HG02852 (cell line): ENCODE measurements around the gene TLE3.
"Not testable (repeated sequence)": the region's sequence is repeated elsewhere in the genome, so short reads cannot be mapped to it uniquely, and the experiment has no call there.

Experiments used
- ATAC-seq: cut with Tn5 transposase; IDR thresholded peaks from one replicate; pipeline ENCODE4 v1.9.1; 2021; ENCODE audit warnings: mild to moderate bottlenecking, moderate library complexity; ENCODE audit not compliant: unreplicated experiment

TLE3 gene

DNA sequence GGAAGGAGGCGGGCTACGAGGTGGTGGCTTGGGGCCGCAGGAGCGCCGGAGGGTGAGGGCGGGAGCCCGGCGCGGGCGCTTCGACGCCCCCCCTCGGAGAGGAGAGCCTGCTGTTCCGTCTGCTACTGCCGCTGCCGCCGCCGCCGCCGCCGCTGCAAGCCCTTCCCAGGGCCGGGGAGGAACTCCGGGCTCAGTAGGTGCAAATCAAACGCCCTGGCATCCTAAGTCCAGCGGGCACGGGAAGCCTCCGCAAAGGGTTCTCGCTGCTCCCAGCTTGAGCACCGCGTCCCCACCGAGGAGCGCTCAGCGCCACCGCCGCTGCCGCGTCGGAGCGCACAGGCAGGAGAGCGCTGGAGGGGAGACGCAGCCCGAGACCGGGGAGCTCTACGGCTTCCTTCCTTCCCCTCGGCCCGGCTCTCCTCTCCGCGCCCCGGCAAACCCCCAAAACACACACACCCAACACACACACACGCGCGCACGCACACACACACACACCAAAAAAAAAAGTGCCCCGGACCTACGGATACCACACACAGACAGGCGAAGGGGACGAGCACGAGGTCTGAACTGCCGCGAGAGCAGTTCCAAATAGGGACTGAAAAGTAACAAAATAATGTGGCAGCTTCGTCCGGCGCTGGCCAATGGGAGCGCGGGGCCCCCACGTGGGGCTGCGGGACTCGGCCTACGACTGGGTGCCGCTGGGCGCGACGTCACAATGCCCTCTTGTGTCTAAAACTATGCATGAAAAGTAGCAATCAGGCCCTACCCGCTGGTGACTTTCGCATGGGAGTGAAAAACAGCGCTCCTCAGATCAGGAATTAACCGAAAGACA, at the start of gene TLE3:
Gene TLE3 (minus strand): TSS at position 597 of the 832 bp plus-strand sequence. CDS start 1,119 bp downstream, outside the sequence.
- ATAC-seq: peak; percentile 47

GRCh38 chr15:70147178-70147760, 49.6 kb upstream of the TLE3 start:
- ATAC-seq: no peak

DNA sequence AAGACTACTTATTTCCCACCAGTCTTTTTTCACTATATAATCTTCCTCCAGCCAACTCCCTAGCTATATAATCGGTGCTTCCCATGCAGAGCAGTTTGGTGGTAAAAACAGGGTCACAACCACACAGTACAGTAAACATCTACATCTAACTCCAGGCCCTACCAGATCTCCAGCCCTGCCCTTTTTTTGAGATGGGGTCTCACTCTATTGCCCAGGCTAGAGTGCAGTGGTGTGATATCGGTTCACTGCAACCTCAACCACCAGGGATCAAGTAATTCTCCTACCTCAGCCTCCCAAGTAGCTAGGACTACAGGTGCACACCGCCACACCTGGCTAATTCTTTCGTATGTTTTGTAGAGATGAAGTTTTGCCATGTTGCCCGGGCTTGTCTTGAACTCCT, 49.1 kb upstream of the TLE3 start:
- no peak for ATAC-seq

- ATAC-seq: no peak
Observed at GRCh38 chr15:70146162-70146561, 48.4 kb upstream of the TLE3 start.

DNA sequence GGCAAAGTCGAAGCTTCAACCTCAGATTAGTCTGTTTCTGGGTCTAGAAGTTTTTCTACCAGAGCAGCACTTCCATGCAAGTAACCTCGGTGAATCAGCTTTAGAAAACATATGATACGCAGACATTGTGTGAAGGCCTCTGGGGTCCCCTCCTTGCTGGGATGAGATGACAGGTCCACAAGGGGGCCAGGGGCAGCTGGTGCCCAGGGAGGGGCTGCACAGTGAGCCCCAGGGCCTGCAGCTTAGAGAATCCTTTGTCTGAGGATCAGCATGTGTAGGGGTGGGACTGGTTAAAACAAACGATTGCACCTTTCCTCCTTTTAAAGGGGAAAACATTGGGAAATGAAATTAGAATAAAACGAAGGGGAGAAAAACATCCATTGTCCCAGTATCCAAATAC, 47.5 kb upstream of the TLE3 start:
- ATAC-seq: no peak

DNA sequence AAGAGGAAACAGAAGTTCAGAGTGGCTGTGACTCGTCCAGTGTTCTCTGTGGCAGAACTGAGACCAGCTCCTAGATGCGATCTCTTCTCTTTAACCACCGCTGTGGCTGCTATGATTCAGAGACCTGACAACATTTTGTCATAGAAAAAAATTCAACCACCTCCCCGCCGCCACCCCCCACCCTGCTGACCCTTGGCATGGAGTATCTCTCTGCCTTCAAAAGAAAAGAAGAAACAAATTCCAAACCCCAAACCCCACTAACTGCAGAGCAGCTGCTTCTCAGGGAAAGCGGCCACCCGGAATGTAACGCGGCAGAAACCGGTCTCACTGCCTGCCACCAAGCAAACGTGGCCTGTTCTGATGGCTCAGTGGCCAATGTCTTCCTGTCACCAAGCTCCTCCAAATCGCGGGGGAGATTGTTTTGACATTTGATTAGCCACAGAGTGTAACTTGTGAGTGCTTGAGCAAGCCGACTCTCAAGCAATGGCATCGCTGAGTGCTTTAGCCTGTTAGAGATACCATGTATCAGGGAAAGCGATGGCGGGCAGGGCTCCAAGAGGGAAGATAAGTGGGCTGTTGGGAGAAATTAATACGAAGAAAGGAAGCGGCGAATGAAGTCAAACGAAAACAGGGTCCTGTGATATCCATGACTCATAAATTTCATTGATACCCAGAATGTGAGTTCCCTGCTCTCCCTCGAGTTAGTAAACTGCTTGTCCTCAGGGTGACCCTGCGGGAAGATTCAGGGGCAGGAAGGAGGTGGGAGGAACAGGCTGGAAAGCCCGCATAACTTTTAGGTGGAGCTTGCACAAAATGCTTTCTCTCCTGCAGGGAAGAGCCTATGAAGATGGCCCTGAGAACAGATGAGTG, 44.8 kb upstream of the TLE3 start:
- ATAC-seq: no peak

DNA sequence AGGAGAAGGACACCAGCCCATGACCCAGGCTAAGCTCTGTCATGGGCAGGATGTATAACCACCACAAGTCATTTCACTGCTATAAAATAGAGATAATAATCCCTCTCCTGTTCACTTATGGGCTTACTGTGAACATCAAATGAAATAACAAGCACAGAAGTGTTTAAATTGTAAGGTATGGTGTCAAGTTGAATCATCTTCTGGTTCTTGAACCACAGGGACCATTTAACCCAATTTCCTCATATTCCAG, 44.3 kb upstream of the TLE3 start:
- no peak for ATAC-seq

GRCh38 chr15:70141376-70142071, 43.8 kb upstream of the TLE3 start:
- ATAC-seq: no peak

DNA sequence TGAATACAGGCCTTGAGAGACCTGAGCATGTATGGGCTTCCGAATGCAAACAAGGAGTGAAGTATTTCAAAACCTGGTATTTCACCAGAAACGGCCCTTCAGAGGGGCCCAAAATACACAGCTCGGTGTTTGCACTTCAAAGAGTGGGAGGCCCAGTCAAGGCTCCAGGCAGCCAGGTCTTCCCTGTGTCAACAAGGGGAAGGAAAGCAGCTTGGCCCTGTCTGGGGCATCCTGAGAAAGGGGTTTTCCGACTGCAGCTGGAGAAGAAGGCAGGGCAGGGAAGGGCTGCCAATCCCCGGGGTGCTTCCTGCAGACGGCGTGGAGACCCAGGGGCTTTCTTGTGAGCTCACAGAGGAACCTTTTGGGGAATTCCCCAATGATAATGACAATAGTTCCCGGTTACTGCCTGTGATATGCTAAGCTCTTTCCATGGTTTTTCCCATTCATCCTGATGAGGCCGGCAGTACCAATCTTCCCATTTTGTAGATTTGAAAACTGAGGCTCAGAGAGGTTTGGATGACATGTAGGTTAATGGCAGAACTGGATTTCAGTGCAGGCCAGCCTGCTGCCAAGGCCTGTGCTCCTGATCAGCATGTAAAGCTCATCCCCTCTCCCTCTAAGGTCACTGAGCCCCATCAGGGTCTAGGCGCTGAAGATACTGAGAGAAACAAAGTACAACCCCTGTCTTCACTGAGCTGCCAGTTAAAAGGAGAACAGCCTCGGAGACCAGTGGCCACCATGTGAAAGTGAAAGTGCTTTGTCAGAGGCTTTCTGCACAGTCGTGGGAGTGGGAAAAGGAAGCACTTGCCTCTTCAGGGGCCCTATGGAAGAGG, 43.0 kb upstream of the TLE3 start:
- no peak for ATAC-seq

DNA sequence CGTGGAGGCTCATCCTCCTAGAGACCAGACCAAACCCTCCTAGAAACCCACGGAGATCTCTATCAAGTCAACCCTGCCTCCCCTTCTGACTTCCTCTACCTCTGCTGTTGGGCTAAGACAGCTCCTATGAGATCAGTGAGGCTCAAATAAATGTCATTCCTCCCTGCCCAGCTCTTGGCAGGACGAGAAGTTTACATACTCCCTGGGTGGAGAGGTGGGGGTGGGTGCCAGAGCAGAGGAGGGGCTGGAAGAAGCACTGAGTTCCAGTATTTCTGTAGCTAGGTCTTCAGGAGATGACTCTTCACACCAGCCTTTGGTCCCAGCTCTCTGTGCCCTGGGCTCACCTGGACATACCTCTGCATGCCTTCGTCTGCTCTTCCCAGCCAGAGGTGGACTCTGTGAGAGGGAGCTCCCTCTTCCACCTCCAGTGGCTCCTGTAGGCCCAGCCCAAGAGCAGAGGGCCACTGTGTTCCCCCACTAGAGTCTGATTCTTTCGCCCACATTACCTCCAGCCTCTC, 42.4 kb upstream of the TLE3 start:
- no peak for ATAC-seq

GRCh38 chr15:70137967-70138366, 40.2 kb upstream of the TLE3 start:
- ATAC-seq: no peak

GRCh38 chr15:70137021-70137420, 39.3 kb upstream of the TLE3 start:
- ATAC-seq: not testable (repeated sequence)

GRCh38 chr15:70133781-70134421, 36.2 kb upstream of the TLE3 start:
- no peak for ATAC-seq

DNA sequence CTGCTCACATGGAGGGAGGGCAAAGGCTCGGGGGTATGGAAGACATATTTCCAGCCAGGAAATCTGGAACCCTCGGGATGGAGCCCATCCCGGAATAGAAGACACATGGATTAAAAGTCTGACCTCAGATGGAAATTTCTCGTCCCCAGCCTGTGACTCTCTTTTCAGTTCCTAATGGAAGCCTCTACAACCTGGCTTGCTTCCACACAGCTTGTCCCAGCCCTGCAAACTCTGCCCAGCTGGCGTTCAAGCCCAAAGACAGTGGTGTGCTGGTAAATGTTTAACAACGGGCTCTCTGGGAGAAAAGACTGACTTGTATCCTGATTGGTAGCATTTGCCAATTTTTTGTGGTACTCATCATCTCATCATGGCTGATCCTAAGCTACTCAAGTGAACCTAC, 35.6 kb upstream of the TLE3 start:
- no peak for ATAC-seq

DNA sequence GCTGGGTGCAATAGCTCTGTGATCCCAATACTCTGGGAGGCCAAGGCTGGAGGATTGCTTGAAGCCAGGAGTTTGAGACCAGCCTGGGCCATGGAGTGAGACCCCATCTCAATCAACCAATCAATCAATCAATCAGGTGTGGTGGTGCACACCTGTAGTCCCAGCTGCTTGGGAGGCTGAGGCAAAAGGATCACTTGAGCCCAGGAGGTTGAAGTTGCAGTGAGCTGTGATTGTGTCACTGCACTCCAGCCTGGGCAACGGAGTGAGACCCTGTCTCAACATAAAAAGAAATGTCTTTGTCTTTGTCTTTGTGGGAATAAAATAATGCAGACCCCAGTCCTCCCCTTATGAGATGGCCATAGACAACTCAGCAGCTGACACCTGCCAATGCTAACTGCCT, 34.9 kb upstream of the TLE3 start:
- no peak for ATAC-seq

DNA sequence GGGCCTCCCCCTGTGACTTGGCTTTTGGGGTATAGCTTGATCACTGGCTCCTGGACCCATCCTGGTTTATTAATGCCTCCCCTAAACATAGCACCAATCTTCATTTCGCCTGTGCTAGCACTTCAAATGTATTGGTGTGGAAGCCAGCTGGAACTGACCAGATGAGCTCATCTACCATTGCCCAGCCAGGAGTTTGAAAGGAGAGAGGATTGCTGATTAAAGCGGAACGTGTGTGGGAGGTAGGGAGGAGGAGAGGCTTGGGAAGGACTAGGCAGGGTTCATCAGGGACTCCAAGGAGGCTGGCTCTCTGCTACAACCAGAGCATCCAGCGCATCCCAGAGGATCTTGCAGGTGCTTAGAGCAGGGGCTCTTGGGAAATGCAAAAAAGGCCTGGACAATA, 34.4 kb upstream of the TLE3 start:
- ATAC-seq: no peak

GRCh38 chr15:70128414-70129140, 30.9 kb upstream of the TLE3 start:
- no peak for ATAC-seq

DNA sequence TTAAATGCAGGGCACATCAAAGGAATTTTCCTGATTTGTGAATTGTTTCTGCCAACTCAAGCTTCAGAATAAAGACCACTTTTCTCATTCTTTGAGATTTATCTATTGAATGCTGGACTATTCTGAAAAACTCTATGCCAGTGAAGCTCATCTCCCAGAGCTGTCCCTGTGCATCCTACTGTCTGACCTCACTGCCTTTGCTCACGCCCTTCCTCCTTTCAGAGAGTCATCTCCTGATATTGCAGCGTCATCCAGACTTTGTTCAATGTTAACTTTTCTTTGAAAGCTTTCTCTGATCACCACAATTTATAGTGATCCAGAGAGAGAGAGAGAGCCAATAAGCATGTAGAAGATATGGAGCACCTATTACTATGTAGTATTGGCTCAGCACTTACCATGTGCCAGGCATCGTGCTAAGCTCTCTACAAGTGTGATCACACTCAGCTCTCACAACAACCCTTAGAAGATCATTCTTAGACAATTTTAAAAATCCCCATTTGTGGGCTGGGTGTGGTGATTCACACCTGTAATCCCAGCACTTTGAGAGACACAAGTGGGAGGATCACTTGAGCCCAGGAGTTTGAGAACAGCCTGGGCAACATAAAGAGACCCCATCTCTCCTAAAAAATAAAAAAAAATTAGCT, 30.2 kb upstream of the TLE3 start:
- ATAC-seq: no peak
